Chondrocyte (in vitro differentiated cells): ENCODE measurements around the gene DDX17. TPM values are rescaled to one million over a fixed set of nuclear protein-coding genes. Genes with fewer than 3 reads are reported as not detected.

Experiments
- DNase-seq: peaks from one replicate; pipeline ENCODE4 v3.0.0; 2021; ENCODE audit warnings: mixed read lengths, low spot score
- H3K27ac Mint-ChIP-seq: one replicate; pipeline ENCODE4 v1.8.0; 2021; ENCODE audit warnings: mild to moderate bottlenecking, moderate library complexity, mixed read lengths; ENCODE audit not compliant: unreplicated experiment
- H3K27me3 Mint-ChIP-seq: 2 replicates; pipeline ENCODE4 v1.8.0; 2021; ENCODE audit warnings: low read depth, mixed read lengths
- H3K36me3 Mint-ChIP-seq: 2 replicates; pipeline ENCODE4 v1.8.0; 2021; ENCODE audit warnings: low read depth, mixed read lengths
- H3K4me1 Mint-ChIP-seq: 2 replicates; pipeline ENCODE4 v1.8.0; 2021; ENCODE audit warnings: low read depth, mild to moderate bottlenecking, mixed read lengths
- H3K4me3 Mint-ChIP-seq: one replicate; pipeline ENCODE4 v1.8.0; 2021; ENCODE audit warnings: mild to moderate bottlenecking, moderate library complexity, mixed read lengths; ENCODE audit not compliant: unreplicated experiment
- H3K9me3 Mint-ChIP-seq: 2 replicates; pipeline ENCODE4 v1.8.0; 2021; ENCODE audit warnings: low read depth, mixed read lengths
- total RNA-seq: library from RNA; stranded (reverse); gene quantifications from 3 replicates; pipeline ENCODE4 v1.2.1, GENCODE V29; 2021
- TF ChIP-seq, protein P1 (sequence below): fragments of 200-600 bp; sonication (generic); IDR thresholded peaks from 2 replicates; pipeline ENCODE4 v1.5.0; 2021; ENCODE audit warnings: antibody characterized with exemption, mild to moderate bottlenecking, moderate library complexity

The DDX17 gene
- total RNA-seq, 1 donor from 2014 or later, result 321 TPM

DNA sequence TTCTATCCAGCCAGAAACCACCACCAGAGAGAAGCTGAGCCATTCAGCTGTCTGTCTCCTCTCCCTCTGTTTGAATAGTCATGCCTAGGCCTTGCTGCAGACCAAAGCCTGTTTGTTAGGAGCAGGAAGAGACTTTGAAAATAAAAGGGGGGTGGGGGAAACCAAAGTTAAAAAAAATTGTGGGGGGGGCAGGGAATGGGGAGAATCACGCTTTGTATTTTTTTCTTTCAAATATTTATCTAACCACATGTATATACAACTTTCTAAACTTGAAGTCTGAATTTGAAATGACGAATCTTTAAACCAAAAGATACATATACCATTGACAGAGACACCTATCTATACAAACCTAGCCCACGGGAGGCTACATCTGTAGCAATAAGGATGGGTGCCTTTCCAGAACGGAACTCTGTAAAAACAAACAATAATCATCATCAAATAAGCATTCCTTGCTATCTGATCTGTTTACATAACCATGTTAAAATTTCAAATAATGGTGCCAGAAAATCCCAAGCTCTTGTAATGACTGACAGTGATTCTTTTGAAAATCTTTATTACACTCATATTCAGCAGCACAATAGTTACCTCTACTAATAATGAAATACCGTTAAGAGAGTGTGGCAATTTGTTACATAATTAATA, 14.3 kb downstream of the DDX17 start:
- Mint-ChIP-seq H3K27me3 (no peaks in the 10 kb centered on the region), H3K36me3 (peaks cover 59% of the 10 kb centered on the region), H3K9me3 (no peaks in the 10 kb centered on the region), H3K4me1 (peaks cover 46% of the 10 kb centered on the region), H3K27ac (peak overlapping the region; percentile 22), H3K4me3 (no peak overlapping the region)
- TF ChIP-seq, protein P1, sequence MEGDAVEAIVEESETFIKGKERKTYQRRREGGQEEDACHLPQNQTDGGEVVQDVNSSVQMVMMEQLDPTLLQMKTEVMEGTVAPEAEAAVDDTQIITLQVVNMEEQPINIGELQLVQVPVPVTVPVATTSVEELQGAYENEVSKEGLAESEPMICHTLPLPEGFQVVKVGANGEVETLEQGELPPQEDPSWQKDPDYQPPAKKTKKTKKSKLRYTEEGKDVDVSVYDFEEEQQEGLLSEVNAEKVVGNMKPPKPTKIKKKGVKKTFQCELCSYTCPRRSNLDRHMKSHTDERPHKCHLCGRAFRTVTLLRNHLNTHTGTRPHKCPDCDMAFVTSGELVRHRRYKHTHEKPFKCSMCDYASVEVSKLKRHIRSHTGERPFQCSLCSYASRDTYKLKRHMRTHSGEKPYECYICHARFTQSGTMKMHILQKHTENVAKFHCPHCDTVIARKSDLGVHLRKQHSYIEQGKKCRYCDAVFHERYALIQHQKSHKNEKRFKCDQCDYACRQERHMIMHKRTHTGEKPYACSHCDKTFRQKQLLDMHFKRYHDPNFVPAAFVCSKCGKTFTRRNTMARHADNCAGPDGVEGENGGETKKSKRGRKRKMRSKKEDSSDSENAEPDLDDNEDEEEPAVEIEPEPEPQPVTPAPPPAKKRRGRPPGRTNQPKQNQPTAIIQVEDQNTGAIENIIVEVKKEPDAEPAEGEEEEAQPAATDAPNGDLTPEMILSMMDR, result no peak
- no peak for DNase-seq

DNA sequence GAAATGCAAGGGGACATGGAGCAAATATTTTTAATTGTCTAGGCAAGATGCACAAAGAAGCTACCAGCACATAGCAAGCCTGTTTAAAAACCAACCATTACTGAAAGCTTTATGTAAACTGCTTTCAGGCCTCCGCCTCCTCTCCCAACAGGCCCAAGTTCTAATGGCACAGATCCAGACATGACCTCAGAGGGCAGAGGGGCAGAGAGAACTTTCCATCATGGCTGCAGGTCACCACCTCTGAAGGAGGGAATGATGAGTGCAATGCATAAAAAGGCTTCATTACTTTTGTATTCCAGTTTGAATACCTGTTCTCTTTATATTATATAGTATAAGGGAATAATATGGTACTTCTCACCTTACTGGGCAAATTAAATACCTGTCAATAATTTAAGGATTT, 15.2 kb downstream of the DDX17 start:
- Mint-ChIP-seq H3K9me3 (no peaks in the 10 kb centered on the region), H3K4me3 (no peak overlapping the region), H3K4me1 (peaks cover 47% of the 10 kb centered on the region), H3K36me3 (peaks cover 62% of the 10 kb centered on the region), H3K27ac (peak overlapping the region; percentile 79), H3K27me3 (no peaks in the 10 kb centered on the region)
- no peak for DNase-seq
- TF ChIP-seq, protein P1, result no peak

DNA sequence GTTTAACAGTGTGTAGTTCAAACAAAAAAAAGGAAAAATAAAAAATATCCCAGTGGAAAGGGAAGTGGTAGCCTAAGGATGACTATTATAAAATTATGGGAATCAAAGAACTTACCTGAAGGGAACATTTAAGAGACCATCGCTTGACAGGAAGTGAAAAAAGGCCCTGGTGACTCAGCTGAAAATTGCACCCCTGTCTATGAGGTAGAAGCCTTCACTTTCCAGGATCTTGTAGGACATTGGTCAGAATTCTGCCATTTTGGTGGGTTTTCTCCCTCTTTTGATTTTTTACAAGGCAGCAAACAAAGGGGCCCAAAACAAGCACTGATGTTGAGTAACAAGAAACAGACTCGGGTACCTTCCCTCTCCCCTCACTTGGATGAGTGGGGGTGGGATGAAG, 15.6 kb downstream of the DDX17 start:
- no peaks in the 10 kb centered on the region for H3K27me3 Mint-ChIP-seq
- TF ChIP-seq, protein P1, result no peak
- no peak for DNase-seq
- H3K36me3 Mint-ChIP-seq, result peaks cover 63% of the 10 kb centered on the region
- H3K9me3 Mint-ChIP-seq, result no peaks in the 10 kb centered on the region
- H3K4me3 Mint-ChIP-seq, result no peak overlapping the region
- peaks cover 46% of the 10 kb centered on the region for H3K4me1 Mint-ChIP-seq
- H3K27ac Mint-ChIP-seq, result peak overlapping the region; percentile 79

DNA sequence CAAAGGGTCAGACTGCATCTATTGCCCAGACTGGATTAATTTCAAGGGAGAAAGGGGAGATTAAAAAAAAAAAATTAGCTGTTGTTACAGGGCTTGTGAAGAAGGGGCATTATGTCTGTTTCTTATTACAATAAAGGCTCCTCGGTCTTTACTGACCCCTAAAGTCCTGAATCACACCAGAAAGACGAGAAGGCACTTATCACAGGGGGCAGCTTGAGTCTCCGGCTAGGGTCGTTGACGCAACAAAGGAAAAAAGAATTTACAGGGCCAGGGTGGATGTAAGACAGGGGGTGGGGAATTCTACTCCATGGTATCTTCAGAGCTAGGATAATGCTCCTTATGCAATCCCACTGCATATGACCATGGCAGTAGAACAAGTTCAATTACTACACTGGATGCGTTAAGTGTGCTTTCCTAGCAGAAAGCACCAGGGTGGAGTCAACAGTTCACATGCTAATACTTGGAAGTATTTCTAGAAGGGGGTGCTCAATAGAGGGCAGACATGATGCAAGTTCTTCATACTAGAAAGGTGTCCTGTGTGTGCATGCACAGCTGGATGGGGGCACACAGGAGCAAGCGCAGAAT, 16.5 kb downstream of the DDX17 start:
- Mint-ChIP-seq H3K36me3 (peaks cover 61% of the 10 kb centered on the region), H3K9me3 (no peaks in the 10 kb centered on the region), H3K4me1 (peaks cover 38% of the 10 kb centered on the region), H3K27ac (peak overlapping the region; percentile 22), H3K4me3 (no peak overlapping the region), H3K27me3 (no peaks in the 10 kb centered on the region)
- DNase-seq, result no peak
- TF ChIP-seq, protein P1, result no peak

DNA sequence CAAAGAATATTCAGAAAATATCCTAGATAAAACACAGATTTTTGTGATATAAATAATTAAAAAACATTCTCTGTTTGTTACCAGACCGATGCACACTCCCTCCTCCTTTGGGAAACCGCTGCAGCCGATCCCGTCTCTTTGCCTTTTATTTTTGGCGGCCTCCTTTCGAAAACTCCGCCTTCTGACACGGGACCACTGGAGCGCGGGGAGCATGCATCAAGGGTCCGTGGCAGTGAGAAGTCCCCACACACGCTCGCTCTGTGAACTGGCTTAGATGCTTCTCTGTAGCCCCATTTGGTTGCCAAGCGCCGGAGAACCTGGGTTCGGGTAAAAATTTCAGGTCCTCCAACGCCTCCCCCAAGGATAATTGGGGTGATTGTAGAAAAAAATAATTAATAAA, 17.0 kb downstream of the DDX17 start:
- Mint-ChIP-seq H3K27ac (no peak overlapping the region), H3K27me3 (no peaks in the 10 kb centered on the region), H3K4me1 (peaks cover 33% of the 10 kb centered on the region), H3K4me3 (no peak overlapping the region), H3K36me3 (peaks cover 60% of the 10 kb centered on the region), H3K9me3 (no peaks in the 10 kb centered on the region)
- no peak for DNase-seq
- TF ChIP-seq, protein P1, result no peak
